HG03066 (cell line): ENCODE measurements around the gene TEX101.
"Not testable (repeated sequence)": the region's sequence is repeated elsewhere in the genome, so short reads cannot be mapped to it uniquely, and the experiment has no call there.

Source experiments
- ATAC-seq: cut with Tn5 transposase; IDR thresholded peaks from one replicate; pipeline ENCODE4 v1.9.1; 2021; ENCODE audit warnings: low read depth; ENCODE audit not compliant: unreplicated experiment

The TEX101 gene

GRCh38 chr19:43416951-43417623 lies 2.4 kb downstream of the TEX101 start:
- no peak for ATAC-seq

- no peak for ATAC-seq
Measured at GRCh38 chr19:43420954-43421353, 6.3 kb downstream of the TEX101 start.

- ATAC-seq: no peak
Measured at GRCh38 chr19:43422000-43422688, 7.5 kb downstream of the TEX101 start.

DNA sequence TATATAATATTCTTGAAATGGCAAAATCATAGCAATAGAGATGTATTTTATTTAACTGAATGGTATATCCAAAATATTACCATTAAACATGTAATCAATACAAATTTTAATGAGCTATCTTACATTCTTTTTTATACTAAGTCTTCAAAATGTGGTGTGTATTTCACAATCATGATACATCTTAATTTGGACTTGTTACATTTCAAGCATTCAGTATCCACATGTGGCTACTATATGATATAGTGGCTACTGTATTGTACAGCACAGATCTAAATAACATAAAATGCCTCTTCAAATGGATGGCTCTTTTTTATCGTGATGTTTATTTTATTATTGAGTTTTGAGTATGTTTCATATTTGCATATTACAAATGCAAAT lies 8.0 kb downstream of the TEX101 start:
- ATAC-seq: no peak

DNA sequence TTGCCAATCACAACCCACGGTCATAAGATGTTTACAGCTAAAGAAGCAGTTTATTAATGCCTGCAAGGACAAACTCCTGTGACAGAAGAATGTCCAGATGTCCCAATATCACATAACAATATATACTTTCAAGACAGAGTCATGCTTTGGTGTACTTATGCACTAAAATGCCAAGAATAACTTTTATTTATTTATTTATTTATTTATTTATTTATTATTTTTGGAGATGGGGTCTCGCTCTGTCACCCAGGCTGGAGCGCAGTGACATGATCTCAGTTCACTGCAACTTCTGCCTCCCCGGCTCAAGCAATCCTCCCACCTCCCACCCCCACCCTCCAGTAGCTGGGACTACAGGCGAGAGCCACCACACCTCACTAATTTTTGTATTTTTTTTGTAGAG lies 9.1 kb downstream of the TEX101 start:
- no peak for ATAC-seq

GRCh38 chr19:43425567-43426392 lies 11.1 kb downstream of the TEX101 start:
- ATAC-seq: no peak

- ATAC-seq: no peak
Measured at GRCh38 chr19:43429395-43429794, 14.7 kb downstream of the TEX101 start.

DNA sequence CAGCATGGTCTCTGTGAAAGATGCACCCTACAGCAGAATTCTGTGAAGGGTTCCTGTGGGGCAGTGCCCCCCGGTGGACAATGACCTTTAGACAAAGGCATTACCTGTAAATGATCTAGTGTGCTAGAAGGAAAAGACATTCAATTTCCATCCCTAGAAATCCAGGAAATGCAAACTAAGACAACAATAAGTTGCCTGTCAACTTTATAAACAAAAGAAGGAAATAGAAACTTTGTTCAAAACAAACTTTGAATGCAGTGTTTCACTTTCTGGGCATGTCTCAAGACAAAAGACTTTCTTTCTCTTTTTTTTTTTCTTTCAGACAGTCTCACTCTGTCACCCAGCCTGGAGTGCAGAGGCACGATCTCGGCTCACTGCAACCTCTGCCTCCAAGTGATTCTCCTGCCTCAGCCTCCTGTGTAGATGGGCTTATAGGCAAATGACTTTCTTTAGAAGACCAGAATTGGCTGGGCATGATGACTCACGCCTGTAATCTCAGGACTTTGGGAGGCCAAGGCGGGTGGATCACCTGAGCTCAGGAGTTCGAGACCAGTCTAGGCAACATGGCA lies 15.5 kb downstream of the TEX101 start:
- ATAC-seq: no peak

DNA sequence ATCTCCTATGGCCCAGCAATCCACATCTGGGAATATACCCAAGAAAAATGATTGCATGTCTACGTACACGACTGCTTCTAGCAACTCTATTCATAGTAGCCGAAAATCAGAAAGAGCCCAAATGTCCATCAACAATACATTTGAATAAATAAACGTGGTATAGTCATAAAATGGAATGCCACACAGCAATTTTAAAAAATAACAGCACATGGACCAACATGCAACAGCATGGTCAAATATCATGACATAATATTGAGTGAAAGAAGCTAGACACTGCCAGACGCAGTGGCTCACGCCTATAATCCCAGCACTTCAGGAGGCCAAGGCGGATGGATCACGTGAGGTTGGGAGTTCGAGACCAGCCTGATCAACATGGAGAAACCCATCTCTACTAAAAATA lies 16.3 kb downstream of the TEX101 start:
- no peak for ATAC-seq

DNA sequence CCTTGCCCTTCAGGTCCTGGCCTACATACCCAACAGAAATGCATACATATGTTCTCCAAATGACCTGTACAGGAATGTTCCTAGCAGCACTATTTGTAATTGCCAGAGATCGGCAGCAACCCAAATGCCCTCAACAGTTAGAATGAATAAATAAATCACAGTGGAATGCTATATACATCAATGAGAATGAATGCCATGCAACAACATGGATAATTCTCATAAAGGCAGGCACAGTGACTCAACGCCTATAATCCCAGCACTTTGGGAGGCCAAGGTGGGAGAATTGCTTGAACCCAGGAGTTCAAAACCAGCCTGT lies 18.6 kb downstream of the TEX101 start:
- no peak for ATAC-seq

DNA sequence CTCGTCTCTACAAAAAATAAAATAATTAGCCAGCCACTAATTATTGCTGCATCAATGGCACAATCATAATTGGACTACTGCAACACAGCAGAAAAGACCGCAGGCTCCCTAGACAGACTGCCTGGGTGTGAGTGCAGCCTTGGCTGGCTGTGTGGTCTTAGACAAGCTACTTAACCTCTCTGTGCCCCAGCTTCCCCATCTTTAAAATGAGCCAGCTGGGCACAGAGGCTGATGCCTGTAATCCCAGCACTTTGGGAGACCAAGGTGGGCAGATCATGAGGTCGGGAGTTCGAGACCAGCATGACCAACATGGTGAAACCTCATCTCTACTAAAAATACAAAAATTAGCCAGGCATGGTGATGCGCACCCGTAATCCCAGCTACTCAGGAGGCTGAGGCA lies 19.0 kb downstream of the TEX101 start:
- ATAC-seq: no peak

GRCh38 chr19:43435775-43436174 lies 21.1 kb downstream of the TEX101 start:
- ATAC-seq: no peak

DNA sequence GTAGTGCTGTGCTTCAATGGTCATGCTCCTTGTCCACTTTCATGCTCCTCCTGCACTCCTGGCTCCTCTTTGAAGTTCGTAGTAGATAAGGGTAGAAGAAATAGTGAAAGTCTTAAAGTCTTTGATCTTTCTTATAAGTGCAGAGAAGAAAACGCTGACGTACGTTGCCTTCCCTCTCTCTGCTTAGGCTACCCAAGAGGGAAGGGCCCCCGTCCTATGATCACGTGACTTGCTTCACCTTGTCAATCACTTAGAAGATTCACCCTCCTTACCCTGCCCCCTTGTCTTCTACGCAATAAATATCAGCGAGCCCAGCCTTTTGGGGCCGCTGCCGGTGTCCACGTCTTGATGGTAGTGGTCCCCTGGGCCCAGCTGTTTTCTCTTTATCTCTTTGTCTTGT lies 22.6 kb downstream of the TEX101 start:
- not testable (repeated sequence) for ATAC-seq

DNA sequence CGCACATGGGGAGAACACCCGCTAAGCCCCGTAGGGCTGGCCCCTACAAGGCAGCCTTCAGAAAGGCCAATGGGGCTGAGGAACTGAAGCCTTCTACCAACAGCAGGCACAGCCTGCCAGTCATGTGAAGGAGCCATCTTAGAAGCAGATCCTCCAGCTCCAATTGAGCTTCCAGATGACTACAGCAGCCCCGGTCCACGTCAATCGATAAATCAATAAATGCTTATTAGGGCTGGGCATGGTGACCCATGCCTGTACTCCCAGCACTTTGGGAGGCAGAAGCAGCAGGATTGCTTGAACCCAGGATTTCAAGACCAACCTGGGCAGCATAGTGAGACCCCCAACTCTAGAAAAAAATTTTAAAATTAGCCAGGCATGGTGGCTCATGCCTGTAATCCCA lies 23.0 kb downstream of the TEX101 start:
- no peak for ATAC-seq

GRCh38 chr19:43438291-43439031 lies 23.8 kb downstream of the TEX101 start:
- no peak for ATAC-seq

GRCh38 chr19:43439032-43439708 lies 24.5 kb downstream of the TEX101 start:
- ATAC-seq: no peak

- no peak for ATAC-seq
Measured at GRCh38 chr19:43439709-43440063, 25.0 kb downstream of the TEX101 start.

DNA sequence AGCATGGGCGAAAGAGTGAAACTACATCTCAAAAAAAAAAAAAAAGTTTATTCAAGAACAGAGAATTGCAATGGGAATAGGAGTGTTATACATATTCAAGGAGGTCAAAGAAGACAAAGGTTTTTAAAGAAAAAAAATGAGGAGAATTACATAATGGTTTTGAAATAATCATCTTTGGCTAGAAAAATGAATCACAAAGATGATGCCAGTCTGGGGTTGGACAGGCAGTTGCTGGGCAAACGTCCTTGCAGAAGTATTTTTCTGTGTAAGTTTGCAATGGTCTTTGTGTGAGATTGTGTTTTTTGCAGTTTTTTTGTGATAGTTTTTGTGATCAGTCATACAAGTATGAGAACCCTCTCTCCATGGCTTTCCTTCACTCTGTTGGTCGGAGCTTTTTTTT lies 27.0 kb downstream of the TEX101 start:
- ATAC-seq: no peak

GRCh38 chr19:43444091-43444490 lies 29.4 kb downstream of the TEX101 start:
- ATAC-seq: not testable (repeated sequence)

- ATAC-seq: no peak
Measured at GRCh38 chr19:43444531-43445287, 30.0 kb downstream of the TEX101 start.
